ENCODE measurements around the gene DISC1.

- TF ChIP-seq, protein P1, sequence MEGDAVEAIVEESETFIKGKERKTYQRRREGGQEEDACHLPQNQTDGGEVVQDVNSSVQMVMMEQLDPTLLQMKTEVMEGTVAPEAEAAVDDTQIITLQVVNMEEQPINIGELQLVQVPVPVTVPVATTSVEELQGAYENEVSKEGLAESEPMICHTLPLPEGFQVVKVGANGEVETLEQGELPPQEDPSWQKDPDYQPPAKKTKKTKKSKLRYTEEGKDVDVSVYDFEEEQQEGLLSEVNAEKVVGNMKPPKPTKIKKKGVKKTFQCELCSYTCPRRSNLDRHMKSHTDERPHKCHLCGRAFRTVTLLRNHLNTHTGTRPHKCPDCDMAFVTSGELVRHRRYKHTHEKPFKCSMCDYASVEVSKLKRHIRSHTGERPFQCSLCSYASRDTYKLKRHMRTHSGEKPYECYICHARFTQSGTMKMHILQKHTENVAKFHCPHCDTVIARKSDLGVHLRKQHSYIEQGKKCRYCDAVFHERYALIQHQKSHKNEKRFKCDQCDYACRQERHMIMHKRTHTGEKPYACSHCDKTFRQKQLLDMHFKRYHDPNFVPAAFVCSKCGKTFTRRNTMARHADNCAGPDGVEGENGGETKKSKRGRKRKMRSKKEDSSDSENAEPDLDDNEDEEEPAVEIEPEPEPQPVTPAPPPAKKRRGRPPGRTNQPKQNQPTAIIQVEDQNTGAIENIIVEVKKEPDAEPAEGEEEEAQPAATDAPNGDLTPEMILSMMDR (IDR thresholded peaks at IDR 0.05) = no peak
- TF ChIP-seq POLR2A (IDR thresholded peaks at IDR 0.05) = no peak
These were observed 356.4 kb downstream of the DISC1 start for GRCh38 chr1:231982871-231983587.

Data from uterus (tissue), 2 donors.